ENCODE results near the gene SULT1A2.
"Not testable (repeated sequence)": the region's sequence is repeated elsewhere in the genome, so short reads cannot be mapped to it uniquely, and the experiment has no call there.

The SULT1A2 gene

DNA sequence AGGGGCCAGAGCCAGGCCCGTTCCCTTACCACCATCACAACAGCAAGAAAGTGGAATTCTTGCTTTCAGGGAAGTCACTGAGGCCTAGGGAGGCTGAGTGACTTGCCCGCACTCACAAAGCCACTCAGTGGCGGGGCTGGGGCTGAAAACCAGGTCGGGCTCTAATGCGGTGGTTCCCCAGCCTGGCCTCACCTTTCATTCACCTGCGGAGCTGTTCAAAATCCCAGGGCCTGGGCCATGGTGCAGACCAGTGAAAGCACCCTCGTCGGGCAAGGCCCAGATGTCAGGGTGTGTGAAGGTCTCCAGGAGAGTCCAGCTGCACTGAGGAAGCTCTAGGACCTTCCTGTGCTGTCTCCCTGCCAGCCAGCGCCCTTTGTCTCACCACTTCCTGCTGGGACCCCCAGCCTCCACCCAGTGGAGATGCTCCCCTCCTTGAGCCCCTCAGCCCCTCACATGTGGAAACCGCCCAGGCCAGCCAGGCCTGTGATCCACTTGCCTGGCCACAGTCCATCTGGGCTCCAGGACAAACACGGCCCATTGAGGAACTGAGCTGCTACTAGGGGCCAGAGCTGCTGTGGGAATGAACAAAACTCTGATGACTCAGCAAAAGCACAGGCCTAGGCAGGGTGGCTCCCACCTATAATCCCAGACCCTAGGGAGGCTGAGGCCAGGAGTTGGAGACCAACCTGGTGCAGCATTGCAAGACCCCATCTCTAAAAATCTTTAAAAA, 12.2 kb upstream of the SULT1A2 start:
- not testable (repeated sequence) for DNase-seq

DNA sequence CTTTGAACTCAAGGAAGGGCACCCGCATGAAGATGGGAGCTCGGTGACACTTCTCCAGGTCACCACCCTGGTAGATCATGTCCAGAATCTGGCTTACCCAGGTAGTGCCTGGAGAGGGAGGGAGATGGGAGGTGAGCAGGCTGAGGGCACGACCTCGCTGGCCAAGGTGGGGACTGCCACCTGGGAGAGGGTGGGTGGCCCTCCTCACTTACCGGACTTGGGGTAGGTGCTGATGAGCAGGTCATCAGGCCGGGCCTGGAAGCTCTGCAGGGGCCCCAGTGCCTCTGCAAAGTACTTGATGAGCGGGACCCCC, 11.6 kb upstream of the SULT1A2 start:
- DNase-seq: not testable (repeated sequence)

DNA sequence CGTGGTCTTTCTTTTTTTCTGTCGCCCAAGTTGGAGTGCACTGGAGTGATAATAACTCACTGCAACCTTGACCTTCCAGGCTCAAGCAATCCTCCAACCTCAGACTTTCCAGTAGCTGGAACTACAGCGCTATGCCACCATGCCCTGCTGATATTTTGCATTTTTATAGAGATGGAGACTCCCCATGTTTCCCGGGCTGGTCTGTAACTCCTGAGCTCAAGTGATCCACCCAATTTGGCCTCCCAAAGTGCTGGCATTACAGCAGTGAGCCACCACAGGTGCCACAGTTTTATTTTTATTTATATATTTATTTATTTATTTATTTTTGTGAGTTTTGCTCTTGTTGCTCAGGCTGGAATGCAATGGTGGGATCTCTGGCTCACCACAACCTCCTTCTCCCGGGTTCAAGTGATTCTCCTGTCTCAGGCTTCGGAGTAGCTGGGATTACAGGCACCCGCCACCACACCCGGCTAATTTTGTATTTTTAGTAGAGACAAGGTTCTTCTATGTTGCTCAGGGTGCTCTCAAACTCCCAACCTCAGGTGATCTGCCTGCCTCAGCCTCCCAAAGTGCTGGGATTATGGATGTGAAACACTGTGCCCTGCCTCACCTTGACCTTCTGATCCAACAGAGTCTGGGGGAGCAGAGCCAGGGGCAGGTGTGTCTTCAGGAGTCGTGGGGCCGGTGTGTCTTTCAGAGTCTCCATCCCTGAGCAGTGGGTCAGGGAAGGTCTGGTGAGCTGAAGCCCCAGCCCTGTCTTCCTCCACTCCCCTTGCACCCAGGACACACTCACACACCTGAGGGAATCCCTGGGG, 11.0 kb upstream of the SULT1A2 start:
- DNase-seq: not testable (repeated sequence)

DNA sequence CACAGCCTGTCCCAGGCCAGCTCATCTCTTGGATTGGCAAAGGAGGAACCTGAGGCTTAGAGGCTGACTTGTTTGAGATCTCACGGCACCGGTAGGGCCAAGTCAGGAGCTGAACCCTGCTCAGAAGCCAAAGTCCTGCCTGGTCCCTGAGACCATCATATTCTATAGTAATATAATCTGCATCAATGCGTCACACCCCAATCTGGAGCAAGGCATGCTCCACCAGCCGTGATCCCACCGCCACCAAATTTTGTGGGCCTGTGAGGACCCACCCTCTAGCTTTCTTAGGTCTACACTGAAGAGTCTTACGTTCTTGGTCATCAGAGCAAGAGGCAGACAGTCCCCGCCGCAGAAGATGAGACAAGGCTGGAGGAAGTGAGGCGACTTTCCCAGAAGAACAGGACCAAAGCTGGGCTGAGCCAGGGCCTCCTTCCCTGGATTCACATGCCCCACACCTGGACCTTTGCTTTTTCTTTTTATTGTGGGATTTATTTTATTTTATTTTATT, 10.3 kb upstream of the SULT1A2 start:
- no peak for DNase-seq

DNA sequence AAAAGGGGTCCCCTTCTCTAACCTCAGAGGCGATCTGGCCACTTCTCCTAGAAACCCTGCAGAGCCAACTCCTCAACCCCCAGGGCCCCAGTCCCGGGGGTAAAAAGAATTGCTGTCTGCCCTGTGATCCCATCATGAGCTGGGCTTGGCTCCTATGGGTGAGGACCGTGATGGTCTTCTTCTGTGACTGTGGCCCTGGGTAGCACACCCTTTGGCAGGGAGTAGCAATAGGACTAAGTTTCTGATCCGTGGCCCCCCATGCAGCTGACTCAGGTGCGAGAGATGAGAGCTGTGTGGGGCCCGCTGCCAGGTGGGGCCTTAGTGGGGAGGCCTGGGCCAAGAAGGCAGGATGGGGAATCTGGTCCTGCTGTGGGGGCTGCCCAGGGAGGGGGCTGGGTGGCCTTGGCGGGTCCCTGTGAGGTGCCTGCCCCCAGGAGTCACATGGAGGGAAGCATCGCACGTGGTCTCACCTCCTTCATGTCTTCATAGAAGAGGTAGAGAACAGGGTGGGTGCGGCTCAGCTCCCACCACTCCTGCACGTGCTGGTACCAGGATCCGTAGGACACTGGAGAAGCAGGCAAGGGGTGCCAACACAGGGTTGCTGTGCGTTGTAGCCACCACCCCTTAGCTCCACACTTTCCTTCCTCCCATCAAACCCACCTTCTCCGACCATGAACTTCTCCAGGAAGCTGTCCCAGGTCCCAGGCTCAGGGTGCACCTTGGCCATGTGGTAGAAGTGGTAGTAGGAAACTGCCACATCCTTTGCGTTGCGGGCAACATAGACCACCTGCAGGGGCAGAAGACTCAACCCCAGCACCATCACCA, 9.7 kb upstream of the SULT1A2 start:
- DNase-seq: no peak

DNA sequence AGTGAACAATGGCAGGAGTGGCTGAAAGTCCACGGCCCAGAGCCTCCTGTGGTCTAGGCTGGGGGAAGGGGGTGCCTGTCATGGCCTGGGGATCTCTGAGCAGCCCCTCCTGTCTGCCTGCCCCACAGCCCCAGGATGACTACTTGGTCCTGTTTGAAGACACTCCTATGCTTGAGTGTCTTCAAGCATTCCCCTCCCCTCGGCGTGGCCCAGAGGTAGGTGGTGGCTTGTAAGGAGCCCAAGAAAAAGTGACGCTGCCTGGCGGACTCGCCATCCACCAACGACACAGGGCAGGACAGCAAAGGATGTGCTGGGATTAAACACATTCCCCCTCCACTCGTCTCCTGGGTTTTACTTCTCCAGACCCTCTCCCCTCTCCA, 7.3 kb upstream of the SULT1A2 start:
- DNase-seq: no peak

DNA sequence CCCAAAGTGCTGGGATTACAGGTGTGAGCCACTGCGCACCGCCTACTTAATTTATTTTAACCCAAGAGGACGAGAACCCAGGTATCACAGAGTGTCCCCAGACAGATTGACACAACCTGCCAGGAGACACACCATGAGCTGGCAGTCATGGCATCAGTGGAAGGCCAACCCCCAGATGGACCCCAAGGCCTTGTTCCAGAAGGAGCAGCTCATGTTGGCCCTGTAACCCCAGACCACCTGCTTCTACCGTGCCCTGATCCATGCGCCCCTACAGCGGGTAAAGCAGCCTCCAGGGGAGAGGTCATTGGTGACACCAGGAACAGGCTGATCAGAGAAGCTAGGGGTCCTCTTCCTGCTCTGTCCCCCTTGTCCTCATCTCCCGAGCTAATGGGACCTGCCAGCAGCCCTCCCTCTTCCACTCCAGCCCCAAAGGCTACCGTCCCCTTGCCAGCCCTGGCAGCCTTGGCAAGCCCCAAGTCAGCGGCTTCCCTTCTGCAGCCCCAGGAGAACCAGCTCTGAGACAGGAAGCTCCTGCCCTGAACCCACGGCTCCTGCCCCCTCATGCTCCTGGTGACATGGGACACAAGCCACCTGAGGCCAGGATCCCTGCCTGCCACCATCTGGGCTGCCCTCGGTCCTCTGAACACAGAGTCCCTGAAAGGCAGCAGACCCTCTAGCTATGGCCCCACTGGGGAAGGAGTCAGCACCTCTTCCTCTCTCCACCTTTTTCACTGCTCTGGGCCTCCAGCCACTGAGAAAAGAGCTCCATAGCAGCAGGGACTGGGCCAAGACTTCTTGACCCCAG, 6.7 kb upstream of the SULT1A2 start:
- no peak for DNase-seq

DNA sequence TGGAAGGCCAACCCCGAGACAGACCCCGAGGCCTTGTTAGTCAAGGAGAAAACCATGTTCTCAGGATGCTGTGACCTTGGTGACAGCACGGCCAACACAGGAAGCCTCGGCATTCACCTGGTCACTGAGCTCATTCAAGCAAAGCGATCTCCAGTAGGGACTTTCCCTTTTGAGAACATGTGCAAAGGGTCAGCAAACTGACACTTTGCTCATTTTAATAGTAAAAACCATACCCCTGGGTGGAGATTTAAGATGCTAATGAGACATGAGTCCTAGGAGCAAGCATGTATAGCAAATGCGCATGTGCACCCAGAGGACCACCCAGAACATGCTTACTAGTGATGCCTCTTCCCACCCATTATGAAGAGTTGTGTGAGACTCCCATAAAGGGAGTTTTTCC, 5.7 kb upstream of the SULT1A2 start:
- DNase-seq: no peak

DNA sequence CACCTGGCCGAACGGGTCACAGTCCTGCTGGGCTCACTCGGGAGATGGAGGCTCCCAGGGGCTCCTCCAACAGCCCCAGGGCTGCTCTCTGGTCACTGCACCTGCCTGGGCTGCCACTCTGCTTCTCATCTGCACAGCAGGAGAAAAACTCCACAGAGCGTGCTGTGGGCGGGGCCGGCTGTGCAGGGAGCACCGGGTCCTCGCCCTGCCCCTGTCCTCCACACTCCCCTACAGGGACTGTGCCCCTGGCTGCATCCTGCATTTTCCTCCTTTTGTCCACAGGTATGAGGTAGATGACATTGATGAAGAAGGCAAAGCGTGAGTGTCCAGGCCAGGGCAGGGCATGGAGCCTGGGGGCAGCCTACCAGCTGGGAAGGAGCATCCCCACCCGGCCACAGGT, 5.2 kb upstream of the SULT1A2 start:
- not testable (repeated sequence) for DNase-seq

DNA sequence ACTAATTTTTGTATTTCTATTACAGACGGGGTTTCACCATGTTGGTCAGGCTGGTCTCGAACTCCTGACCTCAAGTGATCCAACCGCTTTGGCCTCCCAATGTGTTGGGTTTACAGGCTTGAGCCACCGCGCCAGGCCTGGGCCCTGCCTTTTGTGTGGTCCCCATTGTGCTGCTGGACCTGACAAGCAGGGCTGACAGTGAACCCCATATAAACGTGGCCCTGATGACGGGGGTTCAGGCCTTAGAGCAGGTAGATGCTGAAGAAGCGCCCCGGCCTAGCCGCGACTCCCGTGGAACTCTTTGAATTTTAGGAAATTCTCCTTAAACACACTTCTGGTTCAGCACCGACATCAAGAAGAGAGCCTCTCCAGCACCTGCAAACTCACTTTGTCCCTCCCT, 4.7 kb upstream of the SULT1A2 start:
- DNase-seq: not testable (repeated sequence)

DNA sequence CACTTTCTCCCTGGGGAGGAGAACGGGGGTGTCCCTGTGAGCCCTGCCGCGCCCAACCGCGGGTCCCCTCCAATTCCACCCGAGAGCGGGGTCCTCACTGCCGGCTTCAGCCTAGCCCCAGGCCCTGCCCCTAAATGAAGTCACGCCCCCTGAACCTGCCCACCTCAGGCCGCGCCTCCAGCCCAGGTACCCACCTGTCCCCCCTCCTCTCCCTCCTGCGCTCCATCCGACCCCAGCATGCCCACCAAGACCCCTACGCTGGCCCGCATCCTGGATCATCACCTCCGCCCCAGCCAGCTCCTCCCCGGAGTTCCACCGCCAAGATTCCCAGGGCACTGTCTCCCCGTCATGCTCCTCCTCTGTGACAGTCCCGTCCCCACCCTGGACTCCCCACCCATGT, 4.1 kb upstream of the SULT1A2 start:
- not testable (repeated sequence) for DNase-seq

DNA sequence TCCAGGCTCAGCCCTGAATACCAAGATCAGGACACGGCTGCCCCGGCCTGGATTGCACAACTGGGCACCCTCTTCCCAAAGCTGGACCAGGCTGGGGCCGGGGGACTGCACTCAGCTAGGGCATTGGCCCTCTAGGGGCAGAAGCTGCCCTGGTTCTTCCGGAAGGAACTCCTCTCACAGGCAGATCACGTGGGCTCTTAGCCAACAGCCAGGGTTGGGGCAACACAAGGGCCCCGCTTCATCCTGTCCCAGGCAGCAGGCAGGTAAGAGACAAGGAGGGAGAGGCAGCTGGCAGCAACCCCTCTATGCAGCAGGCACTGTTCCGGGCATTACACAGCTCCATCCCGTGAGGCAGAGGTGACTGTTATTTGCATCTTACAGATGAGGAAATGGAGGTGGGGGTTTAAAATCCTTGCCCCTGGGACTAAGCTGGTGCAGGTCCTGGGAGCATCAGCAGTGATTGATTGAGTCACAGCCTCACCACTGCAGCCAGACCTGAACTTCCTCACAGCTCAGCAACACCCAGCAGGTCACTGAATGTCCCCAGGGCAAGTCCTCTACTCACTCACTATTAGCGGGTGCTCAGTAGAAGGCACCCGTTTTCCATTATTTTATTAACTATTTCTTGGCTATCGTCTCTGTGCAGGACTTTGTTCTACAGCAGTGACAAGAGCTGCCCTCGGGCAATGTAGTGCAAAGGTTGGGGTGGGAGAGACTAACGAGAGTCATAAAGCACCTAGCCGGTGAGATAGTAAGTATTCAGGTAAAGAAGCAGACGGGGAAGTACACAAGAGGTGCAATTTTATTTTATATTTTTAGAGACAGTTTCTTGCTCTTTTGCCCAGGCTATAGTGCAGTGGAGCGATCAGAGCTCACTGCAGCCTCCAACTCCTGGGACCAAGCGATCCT, 2.8 kb upstream of the SULT1A2 start:
- DNase-seq: not testable (repeated sequence)

DNA sequence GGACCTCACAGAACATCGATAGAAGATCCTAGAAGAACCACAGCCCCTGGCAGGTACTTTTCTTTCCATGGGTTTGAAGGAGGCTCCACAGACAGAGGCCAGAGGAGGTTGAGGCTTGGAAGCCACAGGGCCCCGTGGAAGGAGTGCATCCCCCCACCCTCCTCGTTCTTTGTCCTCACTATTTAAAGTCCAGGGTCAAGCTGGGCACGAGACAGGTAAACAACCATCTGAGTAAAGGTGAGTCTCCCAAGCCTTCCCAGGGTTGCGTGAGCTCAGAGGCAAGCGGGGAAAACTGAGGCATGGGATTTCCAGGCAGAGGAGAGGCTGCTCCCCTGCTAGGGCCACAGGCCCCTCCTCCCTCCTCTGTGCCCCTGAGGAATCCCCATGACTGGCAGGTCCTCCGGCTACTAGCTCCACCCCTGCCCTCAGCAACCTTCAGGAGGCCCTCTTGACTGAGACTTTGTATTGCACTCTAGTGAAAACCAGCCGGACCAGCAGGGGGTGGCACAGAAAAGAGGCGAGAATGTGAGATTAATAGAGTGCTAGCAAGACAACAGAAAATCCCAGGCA, 927 bp upstream of the SULT1A2 start:
- no peak for DNase-seq

DNA sequence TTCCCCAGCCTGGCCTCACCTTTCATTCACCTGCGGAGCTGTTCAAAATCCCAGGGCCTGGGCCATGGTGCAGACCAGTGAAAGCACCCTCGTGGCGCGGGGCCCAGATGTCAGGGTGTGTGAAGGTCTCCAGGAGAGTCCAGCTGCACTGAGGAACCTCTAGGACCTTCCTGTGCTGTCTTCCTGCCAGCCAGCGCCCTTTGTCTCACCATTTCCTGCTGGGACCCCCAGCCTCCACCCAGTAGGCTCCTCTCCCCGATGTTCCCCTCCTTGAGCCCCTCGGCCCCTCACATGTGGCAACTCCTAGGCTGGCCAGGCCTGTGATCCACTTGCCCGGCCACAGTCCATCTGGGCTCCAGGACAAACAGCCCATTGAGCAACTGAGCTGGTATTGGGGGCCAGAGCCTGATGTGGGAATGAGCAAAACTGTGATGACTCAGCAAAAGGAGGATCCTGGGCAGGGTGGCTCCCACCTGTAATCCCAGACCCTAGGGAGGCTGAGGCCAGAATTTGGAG, 677 bp downstream of the SULT1A2 start:
- DNase-seq: no peak

DNA sequence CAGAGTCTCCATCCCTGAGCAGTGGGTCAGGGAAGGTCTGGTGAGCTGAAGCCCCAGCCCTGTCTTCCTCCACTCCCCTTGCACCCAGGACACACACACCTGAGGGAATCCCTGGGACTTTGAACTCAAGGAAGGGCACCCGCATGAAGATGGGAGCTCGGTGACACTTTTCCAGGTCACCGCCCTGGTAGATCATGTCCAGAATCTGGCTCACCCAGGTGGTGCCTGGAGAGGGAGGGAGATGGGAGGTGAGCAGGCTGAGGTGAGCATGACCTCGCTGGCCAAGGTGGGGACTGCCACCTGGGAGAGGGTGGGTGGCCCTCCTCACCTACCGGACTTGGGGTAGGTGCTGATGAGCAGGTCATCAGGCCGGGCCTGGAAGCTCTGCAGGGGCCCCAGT, 1.4 kb downstream of the SULT1A2 start:
- DNase-seq: not testable (repeated sequence)

DNA sequence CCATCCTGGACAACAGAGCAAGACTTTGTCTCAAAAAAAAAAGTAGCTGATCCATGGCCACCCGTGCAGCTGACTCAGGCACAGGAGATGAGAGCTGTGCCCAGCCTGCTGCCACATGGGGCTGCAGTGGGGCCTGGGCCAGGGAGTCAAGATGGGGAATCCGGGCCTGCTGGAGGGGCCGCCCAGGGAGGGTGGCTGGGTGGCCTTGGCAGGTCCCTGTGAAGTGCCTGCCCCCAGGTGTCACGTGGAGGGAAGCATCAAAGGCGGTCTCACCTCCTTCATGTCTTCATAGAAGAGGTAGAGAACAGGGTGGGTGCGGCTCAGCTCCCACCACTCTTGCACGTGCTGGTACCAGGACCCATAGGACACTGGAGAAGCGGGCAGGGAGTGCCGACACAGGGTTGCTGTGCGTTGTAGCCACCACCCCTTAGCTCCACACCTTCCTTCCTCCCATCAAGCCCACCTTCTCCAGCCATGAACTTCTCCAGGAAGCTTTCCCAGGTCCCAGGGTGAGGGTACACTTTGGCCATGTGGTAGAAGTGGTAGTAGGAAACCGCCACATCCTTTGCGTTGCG, 3.8 kb downstream of the SULT1A2 start:
- no peak for DNase-seq

DNA sequence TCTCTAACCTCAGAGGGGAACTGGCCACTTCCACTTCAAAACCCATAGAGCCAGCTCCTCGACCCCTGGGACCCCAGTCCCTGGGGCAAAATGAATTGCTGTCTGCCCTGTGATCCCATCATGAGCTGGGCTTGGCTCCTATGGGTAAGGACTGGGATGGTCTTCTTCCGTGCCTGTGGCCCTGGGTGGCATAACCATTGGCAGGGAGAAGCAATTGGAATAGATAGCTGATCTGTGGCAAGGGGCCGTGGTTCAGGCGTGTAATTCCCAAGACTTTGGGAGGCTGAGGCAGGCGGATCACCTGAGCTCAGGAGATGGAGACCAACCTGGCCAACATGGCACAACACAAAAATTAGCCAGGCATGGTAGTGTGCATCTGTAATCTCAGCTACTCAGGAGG, 4.3 kb downstream of the SULT1A2 start:
- DNase-seq: no peak

DNA sequence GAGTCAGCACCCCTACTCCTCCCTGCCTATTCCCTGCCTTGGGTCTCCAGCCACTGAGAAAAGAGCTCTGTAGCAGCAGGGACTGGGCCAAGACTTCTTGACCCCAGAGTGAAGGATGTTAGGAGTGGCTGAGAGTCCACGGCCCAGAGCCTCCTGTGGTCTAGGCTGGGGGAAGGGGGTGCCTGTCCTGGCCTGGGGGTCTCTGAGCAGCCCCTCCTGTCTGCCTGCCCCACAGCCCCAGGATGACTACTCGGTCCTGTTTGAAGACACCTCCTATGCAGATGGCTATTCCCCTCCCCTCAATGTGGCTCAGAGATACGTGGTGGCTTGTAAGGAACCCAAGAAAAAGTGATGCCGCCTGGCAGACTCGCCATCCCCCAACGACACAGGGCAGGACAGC, 5.5 kb downstream of the SULT1A2 start:
- DNase-seq: no peak

DNA sequence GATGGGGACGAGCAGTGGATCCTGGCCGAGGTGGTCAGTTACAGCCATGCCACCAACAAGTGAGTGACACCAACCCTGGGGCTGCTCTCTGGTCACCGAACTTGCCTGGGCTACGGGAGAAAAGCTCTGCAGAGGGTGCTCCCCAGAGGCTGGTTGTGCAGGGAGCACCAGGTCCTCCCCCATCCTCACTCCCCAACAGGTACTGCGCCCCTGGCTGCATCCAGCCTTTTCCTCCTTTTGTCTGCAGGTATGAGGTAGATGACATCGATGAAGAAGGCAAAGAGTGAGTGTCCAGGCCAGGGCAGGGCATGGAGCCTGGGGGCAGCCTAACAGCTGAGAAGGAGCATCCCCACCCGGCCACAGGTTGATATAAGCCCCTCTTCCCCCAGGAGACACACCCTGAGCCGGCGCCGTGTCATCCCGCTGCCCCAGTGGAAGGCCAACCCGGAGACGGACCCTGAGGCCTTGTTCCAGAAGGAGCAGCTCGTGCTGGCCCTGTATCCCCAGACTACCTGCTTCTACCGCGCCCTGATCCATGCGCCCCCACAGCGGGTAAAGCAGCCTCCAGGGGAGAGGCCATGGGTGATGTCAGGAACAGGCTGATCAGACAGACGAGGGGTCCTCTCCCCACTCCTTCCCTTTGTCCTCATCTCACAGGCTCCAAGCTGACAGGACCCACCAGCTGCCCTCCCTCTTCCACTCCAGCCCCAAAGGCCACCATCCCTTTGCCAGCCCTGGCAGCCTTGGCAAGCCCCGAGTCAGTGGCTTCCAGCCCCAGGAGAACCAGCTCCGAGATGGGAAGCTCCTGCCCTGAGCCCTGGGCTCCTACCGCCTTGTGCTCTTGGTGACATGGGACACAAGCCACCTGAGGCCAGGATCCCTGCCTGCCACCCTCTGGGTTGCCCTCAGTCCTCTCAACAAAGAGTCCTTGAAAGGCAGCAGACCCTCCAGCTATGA, 6.2 kb downstream of the SULT1A2 start:
- DNase-seq: no peak
